Stimulated activated naive B cell treated with anti-CD40 and anti-IgM and Interleukin-4, amounts not matched to agents 10 μg/mL and 1 μg/mL and 100 μg/mL, for 72 hours (primary cell): ENCODE data around the gene HK2.
"Not testable (repeated sequence)": the region's sequence is repeated elsewhere in the genome, so short reads cannot be mapped to it uniquely, and the experiment has no call there.

Experiments
- ATAC-seq, 2 donors: fragments of 150-1000 bp; cut with Tn5 transposase; replicated peaks; 2 replicates each; pipeline ENCODE4 v1.10.0; 2021; ENCODE audit warnings: moderate library complexity in 1 of 2
- DNase-seq: peaks from one replicate; pipeline ENCODE4 v3.0.0; 2021
- H3K27ac Mint-ChIP-seq: one replicate; pipeline ENCODE4 v1.8.0; 2022; ENCODE audit warnings: mild to moderate bottlenecking, mixed read lengths
- H3K27me3 Mint-ChIP-seq, 2 donors: one replicate each; pipeline ENCODE4 v1.8.0; 2022; ENCODE audit warnings: mixed read lengths in 2 of 2
- H3K36me3 Mint-ChIP-seq, 2 donors: one replicate each; pipeline ENCODE4 v1.8.0; 2022; ENCODE audit warnings: mixed read lengths in 2 of 2, mild to moderate bottlenecking in 1 of 2
- H3K4me1 Mint-ChIP-seq, 2 donors: one replicate each; pipeline ENCODE4 v1.8.0; 2022; ENCODE audit warnings: mixed read lengths in 2 of 2, mild to moderate bottlenecking in 1 of 2
- H3K4me3 Mint-ChIP-seq, 2 donors: one replicate each; pipeline ENCODE4 v1.8.0; 2022; ENCODE audit warnings: mild to moderate bottlenecking in 2 of 2, mixed read lengths in 2 of 2, moderate library complexity in 1 of 2
- H3K9me3 Mint-ChIP-seq, 2 donors: one replicate each; pipeline ENCODE4 v1.8.0; 2022; ENCODE audit warnings: mixed read lengths in 2 of 2, mild to moderate bottlenecking in 1 of 2

The HK2 gene

GRCh38 chr2:74833418-74834233 lies at the start of gene HK2:
TSS of gene HK2 (plus strand) at chr2:74834127. CDS start at chr2:74834581, 454 bp downstream.
- Mint-ChIP-seq H3K27ac (peak within 1 kb of the TSS; percentile 95), H3K9me3 (no peaks in the 10 kb centered on the region), H3K4me1 (peaks cover 33 to 45% of the 10 kb centered on the region in 2 donors)

GRCh38 chr2:74789271-74789670 lies 44.7 kb upstream of the HK2 start:
- no peaks in the 10 kb centered on the region for H3K36me3 Mint-ChIP-seq

More at GRCh38 chr2:74833418-74834233, at the start of gene HK2:
- ATAC-seq (peak; percentile 81 to 87), DNase-seq (peak; percentile 79)
- Mint-ChIP-seq H3K4me3 (peak within 1 kb of the TSS; percentile 91 to 94), H3K36me3 (peaks cover 9 to 18% of the 10 kb centered on the region in 2 donors), H3K27me3 (no peaks in the 10 kb centered on the region)

GRCh38 chr2:74792282-74792681 lies 41.6 kb upstream of the HK2 start:
- DNase-seq = no peak
- no peak overlapping the region for H3K27ac Mint-ChIP-seq
- peaks cover 16 to 17% of the 10 kb centered on the region in 2 donors for H3K27me3 Mint-ChIP-seq
- H3K4me3 Mint-ChIP-seq = no peak overlapping the region
- peaks cover 11 to 13% of the 10 kb centered on the region in 2 donors for H3K9me3 Mint-ChIP-seq
- ATAC-seq = no peak
- H3K4me1 Mint-ChIP-seq = no peaks in the 10 kb centered on the region
- H3K36me3 Mint-ChIP-seq = no peaks in the 10 kb centered on the region

More at GRCh38 chr2:74789271-74789670, 44.7 kb upstream of the HK2 start:
- H3K4me1 Mint-ChIP-seq = no peaks in the 10 kb centered on the region
- no peak overlapping the region for H3K27ac Mint-ChIP-seq
- H3K9me3 Mint-ChIP-seq = peaks cover 13% of the 10 kb centered on the region in 2 donors
- no peak for ATAC-seq
- H3K4me3 Mint-ChIP-seq = no peak overlapping the region
- no peak for DNase-seq
- peaks cover 22% of the 10 kb centered on the region in 2 donors for H3K27me3 Mint-ChIP-seq

- not testable (repeated sequence) for H3K27ac Mint-ChIP-seq, H3K4me1 Mint-ChIP-seq, H3K4me3 Mint-ChIP-seq
Observed at GRCh38 chr2:74794878-74795277, 39.0 kb upstream of the HK2 start.

GRCh38 chr2:74806355-74806839 lies 27.5 kb upstream of the HK2 start:
- no peak overlapping the region for H3K27ac Mint-ChIP-seq
- no peak overlapping the region for H3K4me3 Mint-ChIP-seq
- H3K36me3 Mint-ChIP-seq = no peaks in the 10 kb centered on the region
- H3K4me1 Mint-ChIP-seq = peaks cover 8 to 12% of the 10 kb centered on the region in 2 donors
- H3K9me3 Mint-ChIP-seq = no peaks in the 10 kb centered on the region
- peaks cover 8 to 14% of the 10 kb centered on the region in 2 donors for H3K27me3 Mint-ChIP-seq
- DNase-seq (no peak), ATAC-seq (no peak)

More at GRCh38 chr2:74794878-74795277, 39.0 kb upstream of the HK2 start:
- H3K36me3 Mint-ChIP-seq, H3K9me3 Mint-ChIP-seq, ATAC-seq, DNase-seq: not testable (repeated sequence)
- peaks cover 9 to 14% of the 10 kb centered on the region in 2 donors for H3K27me3 Mint-ChIP-seq

- Mint-ChIP-seq H3K27ac (no peak overlapping the region), H3K4me3 (no peak overlapping the region), H3K27me3 (peaks cover 7 to 17% of the 10 kb centered on the region in 2 donors), H3K4me1 (peaks cover 8 to 9% of the 10 kb centered on the region in 2 donors), H3K9me3 (no peaks in the 10 kb centered on the region), H3K36me3 (no peaks in the 10 kb centered on the region)
- no peak for ATAC-seq
- no peak for DNase-seq
Observed at GRCh38 chr2:74806920-74807319, 27.0 kb upstream of the HK2 start.

GRCh38 chr2:74812787-74813590 lies 20.9 kb upstream of the HK2 start:
- Mint-ChIP-seq H3K27me3 (peaks cover 7 to 13% of the 10 kb centered on the region in 2 donors), H3K4me3 (no peak overlapping the region), H3K9me3 (no peaks in the 10 kb centered on the region), H3K4me1 (peaks cover 16 to 21% of the 10 kb centered on the region in 2 donors), H3K27ac (no peak overlapping the region), H3K36me3 (no peaks in the 10 kb centered on the region)
- DNase-seq (no peak), ATAC-seq (no peak)

GRCh38 chr2:74814102-74814501 lies 19.8 kb upstream of the HK2 start:
- Mint-ChIP-seq H3K36me3 (no peaks in the 10 kb centered on the region), H3K9me3 (no peaks in the 10 kb centered on the region), H3K27ac (no peak overlapping the region), H3K4me3 (no peak overlapping the region), H3K4me1 (peaks cover 16 to 21% of the 10 kb centered on the region in 2 donors), H3K27me3 (peaks cover 7 to 13% of the 10 kb centered on the region in 2 donors)
- no peak for DNase-seq
- ATAC-seq = no peak

GRCh38 chr2:74815941-74816340 lies 18.0 kb upstream of the HK2 start:
- H3K27me3 Mint-ChIP-seq = peaks cover 7 to 8% of the 10 kb centered on the region in 2 donors
- peaks cover 16 to 21% of the 10 kb centered on the region in 2 donors for H3K4me1 Mint-ChIP-seq
- no peak overlapping the region for H3K27ac Mint-ChIP-seq
- no peaks in the 10 kb centered on the region for H3K9me3 Mint-ChIP-seq
- H3K4me3 Mint-ChIP-seq = no peak overlapping the region
- no peak for DNase-seq
- no peaks in the 10 kb centered on the region for H3K36me3 Mint-ChIP-seq
- no peak for ATAC-seq

GRCh38 chr2:74816540-74817303 lies 17.2 kb upstream of the HK2 start:
- no peaks in the 10 kb centered on the region for H3K9me3 Mint-ChIP-seq
- H3K4me3 Mint-ChIP-seq = peak overlapping the region; percentile 17 to 49
- H3K36me3 Mint-ChIP-seq = no peaks in the 10 kb centered on the region
- peak overlapping the region; percentile 14 for H3K27ac Mint-ChIP-seq
- peaks cover 0 to under 1% of the 10 kb centered on the region in 2 donors for H3K27me3 Mint-ChIP-seq
- ATAC-seq (peak; percentile 62 to 65), DNase-seq (no peak)
- peaks cover 16 to 21% of the 10 kb centered on the region in 2 donors for H3K4me1 Mint-ChIP-seq

GRCh38 chr2:74817304-74817675 lies 16.6 kb upstream of the HK2 start:
- H3K27ac Mint-ChIP-seq = no peak overlapping the region
- H3K36me3 Mint-ChIP-seq = no peaks in the 10 kb centered on the region
- DNase-seq = no peak
- peak; percentile 54 to 57 for ATAC-seq
- peak overlapping the region in 1 of 2 donors; percentile 17 for H3K4me3 Mint-ChIP-seq
- no peaks in the 10 kb centered on the region for H3K27me3 Mint-ChIP-seq
- H3K9me3 Mint-ChIP-seq = no peaks in the 10 kb centered on the region
- peaks cover 16 to 21% of the 10 kb centered on the region in 2 donors for H3K4me1 Mint-ChIP-seq

GRCh38 chr2:74819702-74820101 lies 14.2 kb upstream of the HK2 start:
- DNase-seq (no peak), ATAC-seq (no peak)
- Mint-ChIP-seq H3K27ac (no peak overlapping the region), H3K36me3 (no peaks in the 10 kb centered on the region), H3K9me3 (no peaks in the 10 kb centered on the region), H3K4me1 (peaks cover 18 to 26% of the 10 kb centered on the region in 2 donors), H3K4me3 (no peak overlapping the region), H3K27me3 (peaks cover 0 to 5% of the 10 kb centered on the region in 2 donors)

GRCh38 chr2:74821177-74822126 lies 12.5 kb upstream of the HK2 start:
- H3K27me3 Mint-ChIP-seq = peaks cover 0 to 5% of the 10 kb centered on the region in 2 donors
- no peaks in the 10 kb centered on the region for H3K36me3 Mint-ChIP-seq
- H3K4me3 Mint-ChIP-seq = no peak overlapping the region
- DNase-seq = no peak
- H3K27ac Mint-ChIP-seq = no peak overlapping the region
- no peak for ATAC-seq
- H3K9me3 Mint-ChIP-seq = no peaks in the 10 kb centered on the region
- H3K4me1 Mint-ChIP-seq = peaks cover 12 to 21% of the 10 kb centered on the region in 2 donors
